ENCODE measurements around the gene NOTCH1.
A peak's percentile ranks its signal among the peaks of the same experiment; 100 is the strongest.
"Not testable (repeated sequence)": the region's sequence is repeated elsewhere in the genome, so short reads cannot be mapped to it uniquely, and the experiment has no call there.

Gene NOTCH1

GRCh38 chr9:136559371-136559770 lies 13.5 kb upstream of the NOTCH1 start:
- H2BK120ac ChIP-seq (ENCODE audit: insufficient read depth, low read length, poor library complexity); H3K4me1 ChIP-seq (ENCODE audit: control insufficient read depth in 1 of 2, insufficient read depth in 2 of 2, low read length in 2 of 2); H2BK12ac ChIP-seq (ENCODE audit: low read length); H3K23ac ChIP-seq (ENCODE audit: low read length); H4K91ac ChIP-seq (ENCODE audit: low read depth, low read length); H2AFZ ChIP-seq (ENCODE audit: insufficient read depth, low read length, poor library complexity); H3K4me3 ChIP-seq (ENCODE audit: low read depth, low read length); H3K14ac ChIP-seq (ENCODE audit: low read length); H2AK5ac ChIP-seq (ENCODE audit: low read length); H3K79me2 ChIP-seq (ENCODE audit: control insufficient read depth, insufficient read depth, low read length, poor library complexity); H3K18ac ChIP-seq (ENCODE audit: low read length); H3K9ac ChIP-seq (ENCODE audit: low read length); H3K4me2 ChIP-seq (ENCODE audit: low read length); H4K8ac ChIP-seq (ENCODE audit: low read depth, low read length); H4K12ac ChIP-seq (ENCODE audit: low read depth, low read length); H3K4ac ChIP-seq (ENCODE audit: low read depth, low read length); DNase-seq; H2BK5ac ChIP-seq (ENCODE audit: low read depth, low read length, poor library complexity); H3K36me3 ChIP-seq (ENCODE audit: control insufficient read depth in 1 of 2, insufficient read depth in 2 of 2, low read length in 2 of 2); H3K27me3 ChIP-seq (ENCODE audit: insufficient read depth, low read length); H3K27ac ChIP-seq (ENCODE audit: low read depth, low read length); H3K79me1 ChIP-seq (ENCODE audit: low read length): not testable (repeated sequence)
- no CpG with 5 or more reads among the region's 2 CpGs for WGBS (ENCODE audit: extremely low coverage, insufficient coverage, insufficient read length)
- H3K9me3 ChIP-seq (ENCODE audit: insufficient read depth, low read depth, low read length): peaks cover 10% of the 10 kb centered on the region

GRCh38 chr9:136558846-136559245 lies 13.0 kb upstream of the NOTCH1 start:
- H3K23ac ChIP-seq (ENCODE audit: low read length): not testable (repeated sequence)

GRCh38 chr9:136558373-136558772 lies 12.5 kb upstream of the NOTCH1 start:
- H4K12ac ChIP-seq (ENCODE audit: low read depth, low read length): no peak overlapping the region
- no peak overlapping the region for H2BK5ac ChIP-seq (ENCODE audit: low read depth, low read length, poor library complexity)
- no peak overlapping the region for H2BK12ac ChIP-seq (ENCODE audit: low read length)
- H3K9ac ChIP-seq (ENCODE audit: low read length): no peak overlapping the region
- no peak overlapping the region for H3K14ac ChIP-seq (ENCODE audit: low read length)
- H4K8ac ChIP-seq (ENCODE audit: low read depth, low read length): no peak overlapping the region
- WGBS (ENCODE audit: extremely low coverage, insufficient coverage, insufficient read length): no CpG with 5 or more reads among the region's 5 CpGs
- H3K27ac ChIP-seq (ENCODE audit: low read depth, low read length): no peak overlapping the region
- H3K9me3 ChIP-seq (ENCODE audit: insufficient read depth, low read depth, low read length): peaks cover 10% of the 10 kb centered on the region
- no peaks in the 10 kb centered on the region for H3K79me2 ChIP-seq (ENCODE audit: control insufficient read depth, insufficient read depth, low read length, poor library complexity)
- peaks cover 0 to 5% of the 10 kb centered on the region in 2 experiments for H3K4me1 ChIP-seq (ENCODE audit: control insufficient read depth in 1 of 2, insufficient read depth in 2 of 2, low read length in 2 of 2)
- H3K4ac ChIP-seq (ENCODE audit: low read depth, low read length): no peak overlapping the region
- no peak overlapping the region for H2AK5ac ChIP-seq (ENCODE audit: low read length)
- H3K4me2 ChIP-seq (ENCODE audit: low read length): no peak overlapping the region
- H2BK120ac ChIP-seq (ENCODE audit: insufficient read depth, low read length, poor library complexity): no peak overlapping the region
- no peaks in the 10 kb centered on the region for H3K27me3 ChIP-seq (ENCODE audit: insufficient read depth, low read length)
- no peak for DNase-seq
- peak overlapping the region; percentile 40 for H4K91ac ChIP-seq (ENCODE audit: low read depth, low read length)
- no peaks in the 10 kb centered on the region for H3K79me1 ChIP-seq (ENCODE audit: low read length)
- no peak overlapping the region for H3K18ac ChIP-seq (ENCODE audit: low read length)
- no peak overlapping the region for H3K4me3 ChIP-seq (ENCODE audit: low read depth, low read length)
- H2AFZ ChIP-seq (ENCODE audit: insufficient read depth, low read length, poor library complexity): no peak overlapping the region
- H3K23ac ChIP-seq (ENCODE audit: low read length): no peak overlapping the region
- H3K36me3 ChIP-seq (ENCODE audit: control insufficient read depth in 1 of 2, insufficient read depth in 2 of 2, low read length in 2 of 2): no peaks in the 10 kb centered on the region

More at GRCh38 chr9:136558846-136559245, 13.0 kb upstream of the NOTCH1 start:
- H3K18ac ChIP-seq (ENCODE audit: low read length); H3K27me3 ChIP-seq (ENCODE audit: insufficient read depth, low read length); H2AK5ac ChIP-seq (ENCODE audit: low read length); H3K9ac ChIP-seq (ENCODE audit: low read length); H2AFZ ChIP-seq (ENCODE audit: insufficient read depth, low read length, poor library complexity); H3K79me2 ChIP-seq (ENCODE audit: control insufficient read depth, insufficient read depth, low read length, poor library complexity); H3K79me1 ChIP-seq (ENCODE audit: low read length); H4K12ac ChIP-seq (ENCODE audit: low read depth, low read length); H2BK12ac ChIP-seq (ENCODE audit: low read length); H2BK5ac ChIP-seq (ENCODE audit: low read depth, low read length, poor library complexity); H3K4me3 ChIP-seq (ENCODE audit: low read depth, low read length); H3K27ac ChIP-seq (ENCODE audit: low read depth, low read length); H3K14ac ChIP-seq (ENCODE audit: low read length); H4K91ac ChIP-seq (ENCODE audit: low read depth, low read length); H3K4me2 ChIP-seq (ENCODE audit: low read length); H4K8ac ChIP-seq (ENCODE audit: low read depth, low read length); H3K36me3 ChIP-seq (ENCODE audit: control insufficient read depth in 1 of 2, insufficient read depth in 2 of 2, low read length in 2 of 2); DNase-seq; H2BK120ac ChIP-seq (ENCODE audit: insufficient read depth, low read length, poor library complexity); H3K4me1 ChIP-seq (ENCODE audit: control insufficient read depth in 1 of 2, insufficient read depth in 2 of 2, low read length in 2 of 2); H3K4ac ChIP-seq (ENCODE audit: low read depth, low read length): not testable (repeated sequence)
- H3K9me3 ChIP-seq (ENCODE audit: insufficient read depth, low read depth, low read length): peaks cover 10% of the 10 kb centered on the region
- WGBS (ENCODE audit: extremely low coverage, insufficient coverage, insufficient read length): no CpG with 5 or more reads among the region's 5 CpGs

GRCh38 chr9:136557036-136557435 lies 11.2 kb upstream of the NOTCH1 start:
- Histone ChIP-seq H4K12ac (ENCODE audit: low read depth, low read length) (no peak overlapping the region), H2AFZ (ENCODE audit: insufficient read depth, low read length, poor library complexity) (no peak overlapping the region), H3K36me3 (ENCODE audit: control insufficient read depth in 1 of 2, insufficient read depth in 2 of 2, low read length in 2 of 2) (no peaks in the 10 kb centered on the region), H3K9ac (ENCODE audit: low read length) (no peak overlapping the region), H3K4me1 (ENCODE audit: control insufficient read depth in 1 of 2, insufficient read depth in 2 of 2, low read length in 2 of 2) (peaks cover 0 to 9% of the 10 kb centered on the region in 2 experiments), H2AK5ac (ENCODE audit: low read length) (peak overlapping the region; percentile 35), H3K14ac (ENCODE audit: low read length) (peak overlapping the region; percentile 46), H2BK12ac (ENCODE audit: low read length) (peak overlapping the region; percentile 56), H4K91ac (ENCODE audit: low read depth, low read length) (peak overlapping the region; percentile 34), H3K79me2 (ENCODE audit: control insufficient read depth, insufficient read depth, low read length, poor library complexity) (no peaks in the 10 kb centered on the region), H3K4me3 (ENCODE audit: low read depth, low read length) (no peak overlapping the region), H3K9me3 (ENCODE audit: insufficient read depth, low read depth, low read length) (peaks cover 6% of the 10 kb centered on the region), H3K27me3 (ENCODE audit: insufficient read depth, low read length) (no peaks in the 10 kb centered on the region), H3K79me1 (ENCODE audit: low read length) (no peaks in the 10 kb centered on the region), H3K18ac (ENCODE audit: low read length) (no peak overlapping the region), H3K4me2 (ENCODE audit: low read length) (no peak overlapping the region), H3K27ac (ENCODE audit: low read depth, low read length) (no peak overlapping the region), H2BK120ac (ENCODE audit: insufficient read depth, low read length, poor library complexity) (peak overlapping the region; percentile 25), H3K23ac (ENCODE audit: low read length) (no peak overlapping the region), H4K8ac (ENCODE audit: low read depth, low read length) (peak overlapping the region; percentile 2), H3K4ac (ENCODE audit: low read depth, low read length) (no peak overlapping the region), H2BK5ac (ENCODE audit: low read depth, low read length, poor library complexity) (no peak overlapping the region)
- no peak for DNase-seq
- WGBS (ENCODE audit: extremely low coverage, insufficient coverage, insufficient read length): no CpG with 5 or more reads among the region's 10 CpGs
